HG03045 (cell line): ENCODE results near the gene ZACN.
"Not testable (repeated sequence)": the region's sequence is repeated elsewhere in the genome, so short reads cannot be mapped to it uniquely, and the experiment has no call there.

Experiments
- ATAC-seq: cut with Tn5 transposase; IDR thresholded peaks from one replicate; pipeline ENCODE4 v1.9.1; 2021; ENCODE audit warnings: mild to moderate bottlenecking, moderate library complexity; ENCODE audit not compliant: unreplicated experiment

Gene ZACN

GRCh38 chr17:76053246-76054111, 25.5 kb upstream of the ZACN start:
- no peak for ATAC-seq

GRCh38 chr17:76054112-76054476, 24.9 kb upstream of the ZACN start:
- no peak for ATAC-seq

- no peak for ATAC-seq
Measured at GRCh38 chr17:76056882-76057281, 22.1 kb upstream of the ZACN start.

- not testable (repeated sequence) for ATAC-seq
Measured at GRCh38 chr17:76058264-76058663, 20.7 kb upstream of the ZACN start.

- no peak for ATAC-seq
Measured at GRCh38 chr17:76063875-76064546, 15.0 kb upstream of the ZACN start.

- no peak for ATAC-seq
Measured at GRCh38 chr17:76065775-76066174, 13.2 kb upstream of the ZACN start.

GRCh38 chr17:76071531-76072147, 7.3 kb upstream of the ZACN start:
- ATAC-seq: no peak

- peak; percentile 88 for ATAC-seq
Measured at GRCh38 chr17:76072148-76072858, 6.7 kb upstream of the ZACN start, which contains the start of gene SRP68. TSS of gene SRP68 (minus strand) at chr17:76072517. CDS start at chr17:76072491, 26 bp downstream.

- ATAC-seq: no peak
Measured at GRCh38 chr17:76074390-76075363, 4.3 kb upstream of the ZACN start, which contains the start of gene GALR2. TSS of gene GALR2 (plus strand) at chr17:76074781. CDS start at chr17:76074884, 103 bp downstream.

- no peak for ATAC-seq
Measured at GRCh38 chr17:76075364-76076145, 3.4 kb upstream of the ZACN start.

GRCh38 chr17:76076146-76076764, 2.7 kb upstream of the ZACN start:
- no peak for ATAC-seq

- ATAC-seq: no peak
Measured at GRCh38 chr17:76076765-76077583, 2.0 kb upstream of the ZACN start.

- ATAC-seq: no peak
Measured at GRCh38 chr17:76077584-76078110, 1.3 kb upstream of the ZACN start.

- not testable (repeated sequence) for ATAC-seq
Measured at GRCh38 chr17:76078370-76078769, 612 bp upstream of the ZACN start.

- ATAC-seq: no peak
Measured at GRCh38 chr17:76079535-76079955, 563 bp downstream of the ZACN start.

- no peak for ATAC-seq
Measured at GRCh38 chr17:76079956-76080767, 1.2 kb downstream of the ZACN start.
